ENCODE data around the gene ABTB1. TPM values are rescaled to one million over a fixed set of nuclear protein-coding genes. Genes with fewer than 3 reads are reported as not detected.

ABTB1 gene
- total and polyA plus RNA-seq, 2 experiments from 2014 or later = 3.7 to 5.7 TPM

- TF ChIP-seq CREB1 (CRISPR knock-in tag; IDR thresholded peaks at IDR 0.05; ENCODE audit: low read depth) = no peak
- no peak for TF ChIP-seq ZNF331 (CRISPR knock-in tag; IDR thresholded peaks at IDR 0.05; ENCODE audit: low read depth)
- TF ChIP-seq EZH2phosphoT487 (IDR thresholded peaks at IDR 0.05; ENCODE audit: unreplicated experiment) = no peak
- no peak for TF ChIP-seq EZH2 (IDR thresholded peaks at IDR 0.05; ENCODE audit: low read depth, unreplicated experiment)
- no peak for TF ChIP-seq ZNF114 (CRISPR knock-in tag; IDR thresholded peaks at IDR 0.05)
- no peak for TF ChIP-seq ZNF462 (CRISPR knock-in tag; IDR thresholded peaks at IDR 0.05)
- no peak for TF ChIP-seq STAT1 (IDR thresholded peaks at IDR 0.05; ENCODE audit: unreplicated experiment)
- TF ChIP-seq NANOG (IDR thresholded peaks at IDR 0.05; ENCODE audit: borderline replicate concordance) = no peak
- TF ChIP-seq CTCF (conservative IDR thresholded peaks at IDR 0.05; ENCODE audit: low read depth in 2 of 2) = no peak
- Mint-ChIP-seq H3K36me3 (ENCODE audit: low read depth) (no peaks in the 10 kb centered on the region; the same call in 2 of the 3 replicates), H3K4me3 (no peak overlapping the region), H3K9me3 (peaks cover 5% of the 10 kb centered on the region; the same call in 2 of the 3 replicates), H3K27ac (no peak overlapping the region), H3K4me1 (peaks cover 22% of the 10 kb centered on the region), H3K27me3 (ENCODE audit: insufficient read depth, low read depth, poor library complexity) (peaks cover 15% of the 10 kb centered on the region)
- Histone ChIP-seq H3K4me2 (no peak overlapping the region), H3K4me3 (no peak overlapping the region), H3K9me2 (ENCODE audit: insufficient read depth) (no peaks in the 10 kb centered on the region), H3F3A (replicated peaks; ENCODE audit: low read depth) (no peaks in the 10 kb centered on the region), H3K36me3 (ENCODE audit: insufficient read depth) (no peaks in the 10 kb centered on the region), H3K79me2 (replicated peaks; ENCODE audit: insufficient read depth) (no peaks in the 10 kb centered on the region), H3K27me3 (ENCODE audit: insufficient read depth) (no peaks in the 10 kb centered on the region), H3K27ac (ENCODE audit: low read depth) (no peak overlapping the region), H3K4me1 (ENCODE audit: insufficient read depth) (peaks cover 8% of the 10 kb centered on the region; the same call in 1 of the 2 replicates), H4K20me1 (replicated peaks; ENCODE audit: insufficient read depth) (no peaks in the 10 kb centered on the region), H2AFZ (no peak overlapping the region)
- ATAC-seq (no peak), DNase-seq (ENCODE audit: low spot score) (no peak)
Measured at GRCh38 chr3:127678315-127678599, 5.5 kb downstream of the ABTB1 start.
